Osteoblast (primary cell): ENCODE data around the gene APBA2. TPM values are rescaled to one million over a fixed set of nuclear protein-coding genes. Genes with fewer than 3 reads are reported as not detected.

ENCODE experiments used
- DNase-seq: peaks from one replicate; pipeline ENCODE4 v3.0.0; 2011; ENCODE audit warnings: low spot score, mixed read lengths; ENCODE audit not compliant: insufficient read length; ENCODE audit errors: missing footprints
- H2AFZ ChIP-seq: 2 replicates; pipeline ENCODE4 v1.6.0; 2011; ENCODE audit warnings: mild to moderate bottlenecking, low read length
- H3K27ac ChIP-seq: 2 replicates; pipeline ENCODE4 v1.5.1; 2011; ENCODE audit warnings: mild to moderate bottlenecking, low read depth, low read length, moderate library complexity
- H3K27me3 ChIP-seq: 2 replicates; pipeline ENCODE4 v1.6.0; 2012; ENCODE audit warnings: mild to moderate bottlenecking, control low read depth, inconsistent platforms, low read length, moderate library complexity; ENCODE audit not compliant: insufficient read depth
- H3K36me3 ChIP-seq: 2 replicates; pipeline ENCODE4 v1.5.1; 2011; ENCODE audit warnings: mild to moderate bottlenecking, low read length, control low read depth, moderate library complexity; ENCODE audit not compliant: insufficient read depth
- H3K4me1 ChIP-seq: 2 replicates; pipeline ENCODE4 v1.5.1; 2011; ENCODE audit warnings: mild to moderate bottlenecking, low read length, control low read depth, moderate library complexity; ENCODE audit not compliant: insufficient read depth
- H3K4me2 ChIP-seq: 2 replicates; pipeline ENCODE4 v1.6.0; 2011; ENCODE audit warnings: mild to moderate bottlenecking, low read length; ENCODE audit not compliant: insufficient read depth
- H3K4me3 ChIP-seq: fragments of 200-600 bp; sonication (generic); 3 replicates; pipeline ENCODE4 v1.5.1; 2012; ENCODE audit warnings: mild to moderate bottlenecking, low read length, inconsistent platforms; ENCODE audit not compliant: insufficient read depth
- H3K79me2 ChIP-seq: 2 replicates; pipeline ENCODE4 v1.6.0; 2012; ENCODE audit warnings: mild to moderate bottlenecking, low read length, control low read depth, inconsistent platforms; ENCODE audit not compliant: insufficient read depth
- H3K9me3 ChIP-seq: 2 replicates; pipeline ENCODE4 v1.5.1; 2011; ENCODE audit warnings: low read depth, low read length, control low read depth
- H4K20me1 ChIP-seq: 2 replicates; pipeline ENCODE4 v1.6.0; 2012; ENCODE audit warnings: mild to moderate bottlenecking, low read length, control low read depth; ENCODE audit not compliant: insufficient read depth
- CTCF ChIP-seq: IDR thresholded peaks from 2 replicates; pipeline ENCODE4 v1.5.1; 2011; ENCODE audit warnings: mild to moderate bottlenecking, low read depth, low read length, moderate library complexity; ENCODE audit errors: extremely low read depth
- total RNA-seq: library from RNA; depleted of rRNA; stranded (reverse); fragments of >200 nt; gene quantifications from 2 replicates; pipeline ENCODE4 v1.2.3, GENCODE V29; 2012

Gene APBA2
- total RNA-seq, 1 donor, result 6.2 TPM

GRCh38 chr15:28936481-28936881 is 50.7 kb downstream of the APBA2 start:
- no peak overlapping the region for H3K4me3 ChIP-seq
- no peak for DNase-seq
- no peaks in the 10 kb centered on the region for H3K36me3 ChIP-seq
- H3K27ac ChIP-seq, result no peak overlapping the region
- H3K9me3 ChIP-seq, result no peaks in the 10 kb centered on the region
- TF ChIP-seq CTCF, result no peak
- no peak overlapping the region for H2AFZ ChIP-seq
- H3K4me1 ChIP-seq, result no peaks in the 10 kb centered on the region
- H3K4me2 ChIP-seq, result no peak overlapping the region
- H4K20me1 ChIP-seq, result peaks cover 5% of the 10 kb centered on the region
- H3K27me3 ChIP-seq, result no peaks in the 10 kb centered on the region
- H3K79me2 ChIP-seq, result no peaks in the 10 kb centered on the region

GRCh38 chr15:28937271-28937670 is 51.5 kb downstream of the APBA2 start:
- Histone ChIP-seq H3K79me2 (no peaks in the 10 kb centered on the region), H3K27ac (no peak overlapping the region), H3K4me2 (no peak overlapping the region), H3K27me3 (no peaks in the 10 kb centered on the region), H3K4me1 (no peaks in the 10 kb centered on the region), H4K20me1 (peaks cover 5% of the 10 kb centered on the region), H3K9me3 (no peaks in the 10 kb centered on the region), H2AFZ (no peak overlapping the region), H3K36me3 (no peaks in the 10 kb centered on the region), H3K4me3 (no peak overlapping the region)
- no peak for DNase-seq
- no peak for TF ChIP-seq CTCF

- Histone ChIP-seq H3K9me3 (no peaks in the 10 kb centered on the region), H4K20me1 (peaks cover 4% of the 10 kb centered on the region), H3K36me3 (no peaks in the 10 kb centered on the region), H3K4me3 (no peak overlapping the region), H2AFZ (no peak overlapping the region), H3K27ac (no peak overlapping the region), H3K4me2 (no peak overlapping the region), H3K79me2 (no peaks in the 10 kb centered on the region), H3K27me3 (no peaks in the 10 kb centered on the region), H3K4me1 (no peaks in the 10 kb centered on the region)
- no peak for DNase-seq
- no peak for TF ChIP-seq CTCF
Observed at GRCh38 chr15:28942046-28942445, 56.3 kb downstream of the APBA2 start.

- no peak for DNase-seq
- Histone ChIP-seq H3K4me1 (no peaks in the 10 kb centered on the region), H3K27ac (no peak overlapping the region), H3K4me3 (no peak overlapping the region), H3K36me3 (no peaks in the 10 kb centered on the region), H3K79me2 (no peaks in the 10 kb centered on the region), H3K9me3 (no peaks in the 10 kb centered on the region), H4K20me1 (no peaks in the 10 kb centered on the region), H3K4me2 (no peak overlapping the region), H2AFZ (no peak overlapping the region), H3K27me3 (no peaks in the 10 kb centered on the region)
- no peak for TF ChIP-seq CTCF
Observed at GRCh38 chr15:28942571-28942970, 56.8 kb downstream of the APBA2 start.
